Stimulated activated naive CD8-positive, alpha-beta T cell treated with anti-CD3 and anti-CD28 coated beads, Interleukin-15, Interleukin-2, amounts not matched to agents 100 ng/mL and 50 ng/mL, for 24 hours (primary cell): ENCODE data around the gene KIF14.
"Not testable (repeated sequence)": the region's sequence is repeated elsewhere in the genome, so short reads cannot be mapped to it uniquely, and the experiment has no call there.

Experiments
- H3K27ac Mint-ChIP-seq: one replicate; pipeline ENCODE4 v1.8.0; 2021; ENCODE audit warnings: mild to moderate bottlenecking, mixed read lengths
- H3K27me3 Mint-ChIP-seq: one replicate; pipeline ENCODE4 v1.8.0; 2021; ENCODE audit warnings: mixed read lengths
- H3K36me3 Mint-ChIP-seq: one replicate; pipeline ENCODE4 v1.8.0; 2021; ENCODE audit warnings: low read depth, mixed read lengths
- H3K4me1 Mint-ChIP-seq: one replicate; pipeline ENCODE4 v1.8.0; 2021; ENCODE audit warnings: low read depth, mixed read lengths
- H3K4me3 Mint-ChIP-seq: one replicate; pipeline ENCODE4 v1.8.0; 2021; ENCODE audit warnings: mild to moderate bottlenecking, mixed read lengths
- H3K9me3 Mint-ChIP-seq: one replicate; pipeline ENCODE4 v1.8.0; 2021; ENCODE audit warnings: mixed read lengths

Gene KIF14

DNA sequence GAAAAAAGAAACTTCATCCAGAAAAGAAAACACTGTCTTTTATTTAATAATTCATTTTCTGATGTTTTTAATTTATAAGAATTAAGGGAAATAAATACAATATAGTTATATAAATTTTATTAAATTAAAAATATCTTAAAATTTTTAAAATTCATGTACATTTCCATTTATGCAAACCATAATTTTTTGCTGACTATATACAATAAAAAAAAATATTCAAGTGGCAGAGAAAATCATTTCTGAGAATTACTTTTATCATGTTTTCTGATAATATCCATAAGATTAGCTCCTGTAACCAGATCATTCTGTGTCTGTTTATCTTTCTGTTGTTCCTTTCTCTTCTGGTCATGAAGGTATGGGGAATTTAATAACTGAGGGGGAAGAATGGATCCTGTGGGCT lies 23.5 kb upstream of the KIF14 start:
- Mint-ChIP-seq H3K27me3 (no peaks in the 10 kb centered on the region), H3K9me3 (no peaks in the 10 kb centered on the region), H3K27ac (no peak overlapping the region), H3K36me3 (peaks cover 30% of the 10 kb centered on the region), H3K4me3 (no peak overlapping the region), H3K4me1 (peaks cover 6% of the 10 kb centered on the region)

DNA sequence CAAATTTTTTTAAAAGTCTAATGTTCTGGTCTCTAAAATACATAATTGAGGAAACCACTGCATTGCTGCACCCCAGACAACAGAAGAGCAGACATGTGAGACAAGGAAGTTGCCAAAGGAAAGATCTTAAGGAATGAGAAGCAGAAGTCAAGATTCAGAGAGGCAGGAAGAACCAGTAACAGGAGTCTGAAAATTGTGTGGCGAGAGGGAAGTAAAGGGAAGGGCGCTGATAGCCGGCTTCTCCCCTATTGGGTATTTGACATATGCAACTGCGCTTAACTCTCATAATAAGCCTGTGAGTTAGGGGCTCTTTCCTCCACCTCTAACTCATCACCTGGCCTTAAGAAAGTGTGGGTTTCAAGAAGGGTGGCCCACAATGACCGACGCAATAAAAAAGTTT lies 21.9 kb upstream of the KIF14 start:
- peaks cover 22% of the 10 kb centered on the region for H3K36me3 Mint-ChIP-seq
- H3K27ac Mint-ChIP-seq, result no peak overlapping the region
- H3K27me3 Mint-ChIP-seq, result no peaks in the 10 kb centered on the region
- H3K9me3 Mint-ChIP-seq, result no peaks in the 10 kb centered on the region
- peaks cover 6% of the 10 kb centered on the region for H3K4me1 Mint-ChIP-seq
- H3K4me3 Mint-ChIP-seq, result no peak overlapping the region

DNA sequence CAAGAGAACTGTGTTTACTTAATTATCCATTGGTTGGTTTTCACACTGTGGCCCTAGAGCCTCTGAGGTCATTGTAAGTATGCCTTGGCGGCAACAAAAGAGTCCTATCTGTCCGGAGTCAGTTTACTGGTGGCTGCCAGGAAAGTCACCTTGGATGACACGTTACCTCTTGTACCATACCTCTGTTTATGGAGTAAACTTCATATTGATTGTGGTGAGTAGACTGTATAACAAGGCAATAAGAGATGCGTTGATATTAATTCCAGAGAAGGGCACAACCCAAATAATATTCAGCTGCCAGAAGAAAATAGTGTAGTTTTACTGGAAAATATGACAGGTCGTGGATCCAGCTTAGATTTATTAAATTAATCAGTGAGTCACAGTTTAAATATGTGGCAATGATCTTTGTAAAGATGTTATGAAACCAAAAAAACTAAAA lies 20.4 kb upstream of the KIF14 start:
- H3K27me3 Mint-ChIP-seq, result no peaks in the 10 kb centered on the region
- peaks cover 6% of the 10 kb centered on the region for H3K4me1 Mint-ChIP-seq
- H3K36me3 Mint-ChIP-seq, result peaks cover 9% of the 10 kb centered on the region
- no peak overlapping the region for H3K4me3 Mint-ChIP-seq
- H3K9me3 Mint-ChIP-seq, result no peaks in the 10 kb centered on the region
- H3K27ac Mint-ChIP-seq, result no peak overlapping the region

DNA sequence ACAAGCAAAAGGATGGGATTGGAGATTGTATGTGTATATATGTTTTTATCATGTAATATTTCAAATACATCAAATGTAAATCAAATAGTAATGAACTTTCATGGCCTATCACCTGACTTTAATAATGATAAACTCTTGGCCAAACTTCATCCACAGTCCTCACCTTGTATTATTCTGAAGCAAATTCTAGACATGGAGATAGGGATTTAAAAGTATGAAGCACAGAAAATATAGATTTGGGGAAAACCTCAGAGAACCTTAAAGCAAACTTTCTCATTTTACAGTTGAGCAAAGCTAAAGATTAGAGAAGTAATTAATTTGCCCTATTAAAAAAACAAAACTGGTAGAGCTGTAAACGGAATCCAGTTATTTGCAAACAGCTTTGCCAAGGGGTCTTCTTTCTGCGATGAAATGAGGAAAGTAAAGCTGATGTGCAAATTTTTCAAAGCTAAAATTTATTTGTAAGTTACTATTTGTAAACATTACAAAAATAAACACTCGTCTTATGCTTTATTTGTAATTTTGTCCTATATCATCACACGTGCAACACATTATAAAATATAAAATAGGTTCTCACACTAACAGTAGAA lies 19.9 kb upstream of the KIF14 start:
- no peaks in the 10 kb centered on the region for H3K27me3 Mint-ChIP-seq
- H3K36me3 Mint-ChIP-seq, result peaks cover 8% of the 10 kb centered on the region
- H3K9me3 Mint-ChIP-seq, result no peaks in the 10 kb centered on the region
- H3K4me3 Mint-ChIP-seq, result no peak overlapping the region
- no peak overlapping the region for H3K27ac Mint-ChIP-seq
- peaks cover 6% of the 10 kb centered on the region for H3K4me1 Mint-ChIP-seq

DNA sequence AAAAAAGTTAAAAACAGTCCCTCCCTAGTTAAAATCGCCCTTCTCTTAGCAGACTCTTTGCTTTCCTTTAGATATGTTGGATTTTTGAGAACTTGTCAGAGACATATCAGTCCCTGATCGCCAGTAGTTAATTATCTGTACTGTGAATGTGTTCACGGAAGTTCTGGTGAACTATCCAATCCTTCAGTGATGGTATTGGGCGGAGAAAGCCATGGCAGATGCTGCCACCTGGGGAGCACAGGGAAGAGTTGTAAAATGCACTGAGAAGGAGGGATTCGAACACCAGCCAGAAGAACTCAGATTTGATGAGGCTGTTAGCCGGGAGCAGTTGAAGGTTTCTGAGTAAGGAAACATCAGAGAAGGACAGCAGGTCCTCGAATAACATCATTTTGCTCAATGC lies 17.5 kb upstream of the KIF14 start:
- Mint-ChIP-seq H3K27me3 (no peaks in the 10 kb centered on the region), H3K36me3 (peaks cover 4% of the 10 kb centered on the region), H3K27ac (no peak overlapping the region), H3K9me3 (no peaks in the 10 kb centered on the region), H3K4me3 (no peak overlapping the region), H3K4me1 (peaks cover 6% of the 10 kb centered on the region)

DNA sequence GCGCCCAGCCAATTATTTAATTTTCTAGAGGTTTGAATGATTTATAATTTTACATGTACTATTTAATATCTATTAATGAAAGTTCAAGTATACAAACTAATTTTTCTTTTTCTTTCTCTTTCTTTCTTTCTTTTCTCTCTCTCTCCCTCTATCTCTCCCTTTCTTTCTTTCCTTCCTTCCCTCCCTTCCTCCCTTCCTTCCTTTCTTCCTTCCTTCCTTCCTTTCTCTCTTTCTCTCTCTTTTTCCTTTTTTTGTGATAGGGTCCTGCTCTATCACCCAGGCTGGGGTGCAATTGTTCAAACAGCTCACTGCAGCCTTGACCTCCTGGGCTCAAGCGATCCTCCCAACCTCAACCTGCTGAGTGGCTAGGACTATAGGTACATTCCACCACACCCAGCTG lies 16.1 kb upstream of the KIF14 start:
- Mint-ChIP-seq H3K27me3 (no peaks in the 10 kb centered on the region), H3K4me1 (peaks cover 6% of the 10 kb centered on the region), H3K4me3 (no peak overlapping the region), H3K36me3 (peaks cover 4% of the 10 kb centered on the region), H3K9me3 (no peaks in the 10 kb centered on the region), H3K27ac (no peak overlapping the region)

DNA sequence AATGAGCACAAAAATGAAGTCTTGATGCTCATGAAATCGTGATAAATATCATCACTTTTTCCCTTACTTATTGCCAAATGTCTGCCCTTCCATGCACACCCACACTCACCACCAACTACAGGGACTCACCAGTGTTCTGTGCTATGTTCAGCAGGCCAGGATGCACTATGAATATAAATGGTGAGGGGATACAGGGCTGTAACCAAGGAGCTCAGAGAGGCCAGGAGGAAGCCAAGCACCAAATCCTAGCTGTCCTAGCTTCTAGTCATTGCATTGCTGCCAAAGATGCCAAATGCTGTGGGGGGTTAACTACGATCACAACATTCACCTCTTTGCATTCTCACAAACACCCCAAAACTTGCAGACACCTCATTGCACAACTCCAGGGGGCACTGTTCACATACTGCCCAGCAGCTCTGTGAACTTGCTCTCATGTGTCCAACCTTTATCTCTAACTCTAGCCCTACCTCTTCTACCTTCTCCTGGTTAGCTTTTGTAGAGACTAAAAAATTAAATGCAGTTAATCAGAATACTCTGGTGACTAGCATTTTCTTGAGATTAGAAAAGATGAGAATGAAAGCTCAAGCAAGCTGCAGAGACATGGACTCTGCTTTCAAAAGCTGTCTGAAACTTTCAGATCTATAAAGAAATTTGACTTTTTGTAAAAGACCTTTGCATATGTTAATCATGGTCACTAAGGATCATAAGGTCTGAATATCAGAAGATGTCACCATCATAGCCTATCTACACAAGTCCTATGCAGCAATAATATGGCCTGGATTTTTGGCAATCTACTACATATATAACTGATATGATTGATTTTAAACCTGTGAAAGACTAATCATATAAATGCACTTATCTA lies 13.9 kb upstream of the KIF14 start:
- Mint-ChIP-seq H3K4me3 (no peak overlapping the region), H3K27ac (no peak overlapping the region), H3K36me3 (no peaks in the 10 kb centered on the region), H3K9me3 (no peaks in the 10 kb centered on the region), H3K27me3 (peaks cover 2% of the 10 kb centered on the region), H3K4me1 (no peaks in the 10 kb centered on the region)

DNA sequence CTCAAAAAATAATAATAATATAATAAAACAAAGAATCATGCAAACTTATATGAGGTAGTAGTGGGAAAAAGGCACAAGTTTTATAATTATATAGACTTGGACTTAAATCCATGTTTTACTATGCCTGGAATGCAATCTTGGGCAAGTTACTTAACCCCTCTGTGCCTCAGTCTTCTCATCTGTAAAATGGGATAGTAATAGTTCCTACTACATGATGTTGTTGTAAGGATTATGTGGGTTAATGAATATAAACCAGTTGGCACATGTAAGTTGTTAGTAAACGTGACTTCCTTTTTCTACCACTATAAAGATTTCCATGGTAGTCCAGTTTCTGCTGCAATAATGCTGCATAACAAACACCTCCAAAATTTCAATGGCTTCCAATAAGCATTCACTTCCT lies 10.8 kb upstream of the KIF14 start:
- Mint-ChIP-seq H3K27me3 (peaks cover 4% of the 10 kb centered on the region), H3K36me3 (no peaks in the 10 kb centered on the region), H3K4me1 (peaks cover 28% of the 10 kb centered on the region), H3K9me3 (no peaks in the 10 kb centered on the region), H3K27ac (no peak overlapping the region), H3K4me3 (no peak overlapping the region)

DNA sequence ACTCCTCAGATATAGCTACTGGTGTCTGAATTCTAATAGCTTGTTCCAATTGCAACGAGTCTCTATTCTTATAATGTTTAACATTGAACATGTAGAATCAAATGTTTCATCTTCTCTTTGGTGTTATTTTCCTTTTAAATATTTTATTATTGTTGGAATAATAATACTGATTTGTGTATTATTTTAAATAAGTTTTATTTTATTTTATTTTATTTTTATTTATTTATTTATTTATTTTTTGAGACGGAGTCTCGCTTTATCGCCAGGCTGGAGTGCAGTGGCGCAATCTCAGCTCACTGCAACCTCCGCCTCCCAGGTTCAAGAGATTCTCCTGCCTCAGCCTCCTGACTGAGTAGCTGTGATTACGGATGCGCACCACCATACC lies 10.0 kb upstream of the KIF14 start:
- H3K27ac Mint-ChIP-seq, H3K9me3 Mint-ChIP-seq: not testable (repeated sequence)

DNA sequence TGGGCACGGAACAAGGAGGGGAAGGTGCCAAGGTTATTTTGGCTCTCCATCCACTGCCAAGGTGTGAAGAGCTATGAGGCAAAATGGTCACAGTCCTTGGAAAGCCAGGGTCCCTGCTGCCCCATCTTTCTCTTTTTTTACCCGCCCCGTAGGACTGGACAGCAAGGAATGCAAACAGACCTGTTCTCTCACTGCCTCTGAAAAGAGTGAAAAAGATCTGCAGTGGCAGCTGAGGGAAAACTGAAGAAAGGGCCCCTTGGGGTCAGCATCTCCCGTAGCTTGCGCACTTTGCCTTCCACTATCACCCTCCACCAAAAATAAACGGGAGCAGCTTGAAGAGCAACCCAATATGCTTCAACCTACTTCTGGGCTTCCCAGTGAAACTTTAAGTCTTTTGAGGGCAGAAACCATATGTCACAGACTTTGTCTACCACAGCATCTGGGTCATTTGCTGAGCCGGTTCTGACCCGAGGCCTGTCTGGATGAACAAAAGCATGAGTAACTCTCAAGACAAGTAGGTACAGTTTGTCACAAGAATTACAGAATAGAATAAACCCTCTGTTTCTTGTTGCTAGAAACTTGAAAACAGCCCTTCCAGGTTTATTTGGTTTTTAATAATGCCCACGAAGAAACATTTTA lies 9.4 kb upstream of the KIF14 start:
- no peak overlapping the region for H3K27ac Mint-ChIP-seq

More for the DNA sequence above, 10.0 kb upstream of the KIF14 start:
- peaks cover 32% of the 10 kb centered on the region for H3K4me1 Mint-ChIP-seq
- not testable (repeated sequence) for H3K4me3 Mint-ChIP-seq, H3K36me3 Mint-ChIP-seq, H3K27me3 Mint-ChIP-seq

DNA sequence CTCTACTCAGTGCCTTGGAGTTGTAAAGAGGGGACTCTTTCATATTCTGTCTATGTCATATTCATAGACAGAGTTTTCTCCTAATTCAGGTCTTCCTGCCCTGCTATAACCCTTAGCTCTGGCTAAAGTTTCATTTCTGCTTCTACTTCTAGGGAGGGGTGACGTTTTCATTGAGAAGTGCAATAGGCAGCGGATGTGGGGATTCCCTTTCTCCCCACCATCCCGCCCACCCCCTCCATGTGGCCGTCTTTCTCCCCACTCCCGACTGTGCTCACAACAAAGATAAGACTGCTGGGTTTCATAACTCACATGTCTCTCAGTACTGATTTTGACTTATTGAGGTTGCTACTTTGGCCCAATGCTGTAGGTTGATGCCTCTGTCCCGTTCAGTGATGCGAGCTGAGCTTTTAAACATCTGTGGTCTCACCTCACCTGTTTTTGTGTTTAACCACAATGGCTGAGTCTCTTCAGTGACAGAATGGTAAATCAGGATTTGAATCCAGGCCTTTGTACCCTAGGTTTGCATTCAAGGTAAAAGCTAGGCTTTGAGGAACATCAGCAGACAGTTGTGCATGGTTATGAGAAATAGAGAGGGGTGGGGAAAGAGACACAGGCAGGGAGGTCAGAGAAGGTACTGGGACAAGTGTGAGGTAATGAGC lies 7.8 kb upstream of the KIF14 start:
- H3K4me1 Mint-ChIP-seq, result peaks cover 44% of the 10 kb centered on the region
- H3K9me3 Mint-ChIP-seq, result no peaks in the 10 kb centered on the region
- no peaks in the 10 kb centered on the region for H3K36me3 Mint-ChIP-seq
- peaks cover 4% of the 10 kb centered on the region for H3K27me3 Mint-ChIP-seq
- H3K27ac Mint-ChIP-seq, result peak overlapping the region; percentile 61
- H3K4me3 Mint-ChIP-seq, result no peak overlapping the region

More for the DNA sequence above, 9.4 kb upstream of the KIF14 start:
- Mint-ChIP-seq H3K36me3 (no peaks in the 10 kb centered on the region), H3K4me3 (no peak overlapping the region), H3K27me3 (peaks cover 4% of the 10 kb centered on the region), H3K4me1 (peaks cover 38% of the 10 kb centered on the region), H3K9me3 (no peaks in the 10 kb centered on the region)

DNA sequence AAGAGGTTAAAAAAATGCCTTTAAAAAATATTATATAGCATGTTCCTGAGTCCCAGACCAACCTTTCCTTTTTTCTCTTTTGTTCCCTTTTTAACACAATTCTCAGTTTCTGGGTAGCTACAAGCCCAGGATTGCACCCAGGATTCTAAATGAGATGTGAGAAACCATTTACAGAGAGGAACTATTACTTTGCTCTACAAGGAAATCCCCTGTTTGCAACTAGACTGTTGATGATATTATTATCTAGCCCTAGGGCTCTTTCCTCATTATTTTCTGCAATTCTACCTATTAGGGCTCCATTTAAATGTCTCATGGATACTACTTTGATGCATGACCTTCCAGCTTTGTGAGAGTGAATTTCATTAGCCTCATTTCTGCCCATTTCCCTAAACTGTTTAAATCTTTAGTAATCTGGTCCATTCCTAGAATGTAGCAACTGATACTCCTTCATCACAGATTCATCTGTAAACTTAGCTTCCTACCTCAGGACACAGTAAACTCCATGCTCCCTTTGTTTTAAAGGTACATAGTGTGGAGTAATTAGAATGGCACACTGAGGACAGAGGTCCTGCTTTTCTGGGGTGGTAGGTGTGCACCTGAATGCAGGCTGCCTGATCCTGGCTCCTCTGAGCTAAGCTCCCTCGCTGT lies 7.1 kb upstream of the KIF14 start:
- peak overlapping the region; percentile 61 for H3K27ac Mint-ChIP-seq
- H3K4me3 Mint-ChIP-seq, result no peak overlapping the region
- H3K4me1 Mint-ChIP-seq, result peaks cover 44% of the 10 kb centered on the region

DNA sequence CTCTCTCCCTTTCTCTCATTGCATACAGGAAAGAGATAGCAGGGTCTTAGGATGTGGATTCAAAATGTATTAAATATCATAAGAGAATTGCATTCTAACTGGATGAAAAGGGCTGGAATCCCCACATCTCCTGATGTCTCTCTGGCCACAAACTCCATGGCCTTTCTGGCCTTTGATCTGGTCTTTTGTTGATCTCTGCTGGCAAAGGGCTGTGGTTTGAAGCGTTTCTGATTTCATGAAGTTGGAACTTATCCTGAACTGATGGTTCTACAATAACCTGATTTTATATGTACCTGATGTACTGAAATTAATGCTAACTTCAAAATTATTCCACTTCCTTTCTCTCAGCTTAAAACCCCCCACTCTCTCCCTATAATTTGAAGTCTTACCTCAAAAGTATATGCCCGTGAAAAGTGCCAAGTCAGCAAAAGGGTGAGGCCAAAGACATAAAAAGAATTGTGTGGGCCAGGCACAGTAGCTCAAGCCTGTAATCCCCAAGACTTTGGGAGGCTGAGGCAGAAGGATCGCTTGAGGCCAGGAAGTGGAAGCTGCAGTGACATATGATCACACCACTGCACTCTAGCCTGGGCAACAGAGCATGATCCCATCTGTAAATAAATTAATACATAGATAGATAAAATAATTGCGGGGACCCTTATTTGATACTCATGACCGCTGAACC lies 6.4 kb upstream of the KIF14 start:
- H3K9me3 Mint-ChIP-seq, result no peaks in the 10 kb centered on the region
- H3K36me3 Mint-ChIP-seq, result no peaks in the 10 kb centered on the region
- peaks cover 4% of the 10 kb centered on the region for H3K27me3 Mint-ChIP-seq
- H3K4me3 Mint-ChIP-seq, result no peak overlapping the region
- H3K4me1 Mint-ChIP-seq, result peaks cover 44% of the 10 kb centered on the region
- no peak overlapping the region for H3K27ac Mint-ChIP-seq

More for the DNA sequence above, 7.1 kb upstream of the KIF14 start:
- Mint-ChIP-seq H3K36me3 (no peaks in the 10 kb centered on the region), H3K27me3 (peaks cover 4% of the 10 kb centered on the region), H3K9me3 (no peaks in the 10 kb centered on the region)

DNA sequence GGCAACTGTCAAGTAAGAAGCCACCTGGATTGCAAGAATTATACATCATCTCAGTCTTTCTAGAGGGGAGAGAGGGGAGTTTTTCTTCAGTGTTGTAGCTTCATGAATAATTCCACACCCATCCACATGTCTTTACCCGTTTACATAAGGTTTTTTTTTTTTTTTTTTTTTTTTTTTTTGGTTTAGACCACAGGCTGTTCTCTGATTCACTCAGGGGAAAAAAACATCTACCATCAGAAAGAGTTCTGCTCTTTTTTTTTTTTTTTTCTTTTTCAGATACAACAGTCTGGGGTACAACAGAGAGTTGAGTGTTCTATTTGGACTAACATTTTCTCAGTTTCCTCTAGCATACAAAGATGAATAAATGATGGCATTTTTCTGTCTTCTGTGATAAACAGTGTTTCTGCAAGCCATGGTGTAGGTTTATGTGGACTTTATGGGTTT lies 4.9 kb upstream of the KIF14 start:
- Mint-ChIP-seq H3K4me1 (peaks cover 51% of the 10 kb centered on the region), H3K36me3 (no peaks in the 10 kb centered on the region), H3K4me3 (peak overlapping the region; percentile 58), H3K9me3 (no peaks in the 10 kb centered on the region), H3K27ac (peak overlapping the region; percentile 90), H3K27me3 (peaks cover 4% of the 10 kb centered on the region)
